Hepatic stellate cell (primary cell): Measurements from ENCODE around the gene CDK14.

ENCODE experiments used
- DNase-seq: peaks from one replicate; pipeline ENCODE4 v3.0.0; 2011; ENCODE audit warnings: low spot score

CDK14 gene

GRCh38 chr7:91098566-91098965 is 502.4 kb downstream of the CDK14 start:
- DNase-seq = no peak

- no peak for DNase-seq
Observed at GRCh38 chr7:91103363-91103762, 507.2 kb downstream of the CDK14 start.

GRCh38 chr7:91107460-91107859 is 511.3 kb downstream of the CDK14 start:
- no peak for DNase-seq

GRCh38 chr7:91109200-91109599 is 513.1 kb downstream of the CDK14 start:
- no peak for DNase-seq

- peak; percentile 2 for DNase-seq
Observed at GRCh38 chr7:91112902-91113341, 516.8 kb downstream of the CDK14 start.

- no peak for DNase-seq
Observed at GRCh38 chr7:91114232-91114631, 518.1 kb downstream of the CDK14 start.

- DNase-seq = no peak
Observed at GRCh38 chr7:91126762-91127161, 530.6 kb downstream of the CDK14 start.

- no peak for DNase-seq
Observed at GRCh38 chr7:91127325-91127724, 531.2 kb downstream of the CDK14 start.

GRCh38 chr7:91127959-91128358 is 531.8 kb downstream of the CDK14 start:
- no peak for DNase-seq

GRCh38 chr7:91128683-91129348 is 532.7 kb downstream of the CDK14 start:
- peak; percentile 0 for DNase-seq

- DNase-seq = no peak
Observed at GRCh38 chr7:91135300-91135699, 539.2 kb downstream of the CDK14 start.

GRCh38 chr7:91135703-91136430 is 539.7 kb downstream of the CDK14 start:
- DNase-seq = no peak

- DNase-seq = no peak
Observed at GRCh38 chr7:91137153-91137787, 541.1 kb downstream of the CDK14 start.

- DNase-seq = no peak
Observed at GRCh38 chr7:91137788-91138368, 541.8 kb downstream of the CDK14 start.

- no peak for DNase-seq
Observed at GRCh38 chr7:91140286-91140685, 544.2 kb downstream of the CDK14 start.

GRCh38 chr7:91140982-91141381 is 544.9 kb downstream of the CDK14 start:
- DNase-seq = no peak

GRCh38 chr7:91142743-91143142 is 546.6 kb downstream of the CDK14 start:
- DNase-seq = no peak

- DNase-seq = no peak
Observed at GRCh38 chr7:91149341-91150246, 553.5 kb downstream of the CDK14 start.

- no peak for DNase-seq
Observed at GRCh38 chr7:91151916-91152315, 555.8 kb downstream of the CDK14 start.

- DNase-seq = no peak
Observed at GRCh38 chr7:91156316-91157185, 560.4 kb downstream of the CDK14 start.
